HG03103 (cell line): Measurements from ENCODE around the gene GALNT5.
"Not testable (repeated sequence)": the region's sequence is repeated elsewhere in the genome, so short reads cannot be mapped to it uniquely, and the experiment has no call there.

Source experiments
- ATAC-seq: cut with Tn5 transposase; IDR thresholded peaks from one replicate; pipeline ENCODE4 v1.9.1; 2021; ENCODE audit warnings: low read depth; ENCODE audit not compliant: unreplicated experiment

The GALNT5 gene

GRCh38 chr2:157324331-157324843, 66.9 kb downstream of the GALNT5 start:
- no peak for ATAC-seq

GRCh38 chr2:157325786-157326185, 68.3 kb downstream of the GALNT5 start, which contains the start of gene ERMN:
ERMN (minus strand) TSS chr2:157325824; CDS start chr2:157325642, 182 bp downstream.
- ATAC-seq = no peak

- ATAC-seq = no peak
Measured at GRCh38 chr2:157326698-157327097, 69.2 kb downstream of the GALNT5 start.

GRCh38 chr2:157327200-157327599, 69.7 kb downstream of the GALNT5 start:
- ATAC-seq = no peak

- peak; percentile 97 for ATAC-seq
Measured at GRCh38 chr2:157327621-157328500, 70.4 kb downstream of the GALNT5 start.

- no peak for ATAC-seq
Measured at GRCh38 chr2:157329524-157329923, 72.0 kb downstream of the GALNT5 start.

- no peak for ATAC-seq
Measured at GRCh38 chr2:157333304-157334047, 76.0 kb downstream of the GALNT5 start.

- no peak for ATAC-seq
Measured at GRCh38 chr2:157334335-157334734, 76.8 kb downstream of the GALNT5 start.

GRCh38 chr2:157334797-157335196, 77.3 kb downstream of the GALNT5 start:
- ATAC-seq = no peak

GRCh38 chr2:157336137-157337010, 78.9 kb downstream of the GALNT5 start:
- ATAC-seq = peak; percentile 64

GRCh38 chr2:157337978-157338377, 80.5 kb downstream of the GALNT5 start:
- no peak for ATAC-seq

- ATAC-seq = no peak
Measured at GRCh38 chr2:157339965-157340655, 82.6 kb downstream of the GALNT5 start.

GRCh38 chr2:157341381-157341780, 83.9 kb downstream of the GALNT5 start:
- not testable (repeated sequence) for ATAC-seq

GRCh38 chr2:157345647-157346389, 88.3 kb downstream of the GALNT5 start:
- no peak for ATAC-seq

GRCh38 chr2:157348291-157348921, 90.9 kb downstream of the GALNT5 start:
- no peak for ATAC-seq

- no peak for ATAC-seq
Measured at GRCh38 chr2:157349949-157350515, 92.5 kb downstream of the GALNT5 start.

GRCh38 chr2:157355618-157356017, 98.1 kb downstream of the GALNT5 start:
- no peak for ATAC-seq

- no peak for ATAC-seq
Measured at GRCh38 chr2:157359628-157360027, 102.1 kb downstream of the GALNT5 start.
